K562 (cell line): ENCODE results near the gene GTF2H4. TPM values are rescaled to one million over a fixed set of nuclear protein-coding genes. Genes with fewer than 3 reads are reported as not detected.

Experiments
- ATAC-seq: fragments of 200-7000 bp; cut with Tn5 transposase; 3 replicates; pipeline ENCODE4 v1.9.1; 2020; ENCODE audit warnings: moderate library complexity
- BruUV-seq: library from RNA; stranded (reverse); fragments of 400-500 nt; replicated peaks from 2 replicates; lab custom pipeline; 2021; lab: Mats Ljungman, UMichigan
- CTCF ChIA-PET: fragments of 300-600 bp; formaldehyde crosslinking; extraction: SDS; loops from one replicate; lab custom pipeline; 2021; ENCODE audit warnings: low intra/inter-chr PET ratio; lab: Yijun Ruan, JAX
- POLR2A ChIA-PET: fragments of 300-600, 350-650 bp; sonication (Branson Sonifier 250); formaldehyde crosslinking; extraction: SDS; loops from one replicate; lab custom pipeline; 2021; ENCODE audit warnings: antibody characterized with exemption, inconsistent platforms; lab: Yijun Ruan, JAX
- DNase-seq, 4 experiments: peaks; one replicate each; pipeline versions ENCODE4 v3.0.0 to v3.0.0-alpha.2; 2011 to 2018; ENCODE audit warnings: low spot score in 3 of 4, mixed read lengths in 3 of 4; ENCODE audit errors: extremely low read depth in 1 of 4
- FAIRE-seq: peaks from 2 replicates; lab custom pipeline; 2011; peaks lifted over from hg19 to GRCh38; lab: Jason Lieb, UNC
- H2AFZ ChIP-seq: 2 replicates; pipeline ENCODE4 v1.6.0; 2011; ENCODE audit warnings: low read depth, low read length, control low read depth, inconsistent platforms
- H3K27ac ChIP-seq: fragments of 200-600 bp; 3 replicates; pipeline ENCODE4 v1.8.0; 2011; ENCODE audit warnings: low read depth, mild to moderate bottlenecking, control low read depth, inconsistent platforms, low read length, moderate library complexity, mixed read lengths; ENCODE audit errors: extremely low read depth
- H3K27me3 ChIP-seq, 2 experiments: fragments of 300-600 bp in 1 of 2; 2 replicates in 1 of 2; 3 replicates in 1 of 2; pipeline versions ENCODE4 v1.6.0 to v1.8.0; 2011; ENCODE audit warnings: inconsistent platforms in 2 of 2, low read length in 2 of 2, mild to moderate bottlenecking in 1 of 2, mixed read lengths in 1 of 2, moderate library complexity in 1 of 2; ENCODE audit not compliant: control insufficient read depth in 2 of 2, insufficient read depth in 2 of 2
- H3K36me3 ChIP-seq: fragments of 300-600 bp; 3 replicates; pipeline ENCODE4 v1.8.0; 2011; ENCODE audit warnings: mild to moderate bottlenecking, low read length, inconsistent platforms; ENCODE audit not compliant: control insufficient read depth, insufficient read depth
- H3K4me1 ChIP-seq, 2 experiments: fragments of 200-600 bp in 1 of 2; replicated peaks in 1 of 2; 2 replicates in 1 of 2; 3 replicates in 1 of 2; pipeline versions ENCODE4 v1.5.1 to v1.8.0; 2011; ENCODE audit warnings: inconsistent platforms in 2 of 2, low read length in 2 of 2, mild to moderate bottlenecking in 1 of 2, mixed read lengths in 1 of 2, moderate library complexity in 1 of 2; ENCODE audit not compliant: control insufficient read depth in 2 of 2, insufficient read depth in 2 of 2
- H3K4me2 ChIP-seq: 2 replicates; pipeline ENCODE4 v1.6.1; 2011; ENCODE audit warnings: low read length, control low read depth, inconsistent platforms, mixed read lengths; ENCODE audit not compliant: insufficient read depth
- H3K4me3 ChIP-seq: fragments of 200-600 bp; sonication (generic), shearing (Covaris generic); 2 replicates; pipeline ENCODE4 v1.5.1; 2016; ENCODE audit warnings: control low read depth, inconsistent platforms
- H3K79me2 ChIP-seq: fragments of 200-600 bp; 3 replicates; pipeline ENCODE4 v1.8.0; 2011; ENCODE audit warnings: low read length, inconsistent platforms; ENCODE audit not compliant: control insufficient read depth, insufficient read depth
- H3K9ac ChIP-seq, 2 experiments: 2 replicates each; pipeline versions ENCODE4 v1.6.0 to v1.6.1; 2011; ENCODE audit warnings: low read depth in 2 of 2, low read length in 2 of 2, control low read depth in 1 of 2, inconsistent platforms in 1 of 2, mild to moderate bottlenecking in 1 of 2, mixed read lengths in 1 of 2; ENCODE audit not compliant: insufficient read depth in 1 of 2
- H3K9me1 ChIP-seq: one replicate; pipeline ENCODE4 v1.6.0; 2011; ENCODE audit warnings: inconsistent platforms, mild to moderate bottlenecking, low read length, moderate library complexity; ENCODE audit not compliant: control insufficient read depth, insufficient read depth
- H3K9me3 ChIP-seq: replicated peaks from 2 replicates; pipeline ENCODE4 v1.5.1; 2011; ENCODE audit warnings: low read depth, low read length, inconsistent platforms; ENCODE audit not compliant: control insufficient read depth, insufficient read depth
- H4K20me1 ChIP-seq: replicated peaks from 2 replicates; pipeline ENCODE4 v1.6.1; 2011; ENCODE audit warnings: low read length, inconsistent platforms, mixed read lengths; ENCODE audit not compliant: control insufficient read depth, insufficient read depth
- BCL6 ChIP-seq: fragments of 250-450 bp; sonication (Bioruptor Pico); IDR thresholded peaks from 2 replicates; pipeline ENCODE4 v1.4.0; 2020
- BRF1 ChIP-seq: IDR thresholded peaks from 3 replicates; pipeline ENCODE4 v1.6.1; 2011; ENCODE audit warnings: borderline replicate concordance, mild to moderate bottlenecking; ENCODE audit not compliant: insufficient read length; ENCODE audit errors: extremely low read depth
- CEBPG ChIP-seq, 3 experiments: fragments of 200-800 bp in 1 of 3; sonication (Bioruptor generic) in 1 of 3; sonication (generic) in 1 of 3; formaldehyde crosslinking in 1 of 3; IDR thresholded peaks in 2 of 3; conservative IDR thresholded peaks in 1 of 3; 2 replicates each; pipeline versions ENCODE4 v1.6.1 to v1.8.0; 2016 to 2022; ENCODE audit warnings: missing compliant biosample characterization in 2 of 3, missing genetic modification characterization in 2 of 3, mild to moderate bottlenecking in 1 of 3, missing genetic modification reagents in 1 of 3
- EWSR1 ChIP-seq: fragments of 450-650 bp; IDR thresholded peaks from 2 replicates; pipeline ENCODE4 v1.6.1; 2018; ENCODE audit warnings: borderline replicate concordance, mild to moderate bottlenecking, low read depth, moderate library complexity; ENCODE audit not compliant: partially characterized antibody
- GTF2E2 ChIP-seq: fragments of 200-800 bp; sonication (Bioruptor generic); IDR thresholded peaks from 2 replicates; pipeline ENCODE4 v1.6.1; 2016; ENCODE audit warnings: missing genetic modification characterization, missing compliant biosample characterization
- HCFC1 ChIP-seq: IDR thresholded peaks from 2 replicates; pipeline ENCODE4 v1.6.1; 2012; ENCODE audit warnings: low read depth, low read length, improper control_type of control experiment
- MTA1 ChIP-seq: fragments of 450-650 bp; IDR thresholded peaks from 2 replicates; pipeline ENCODE4 v1.6.1; 2017; ENCODE audit warnings: borderline replicate concordance
- NFIC ChIP-seq: fragments of 450-650 bp; IDR thresholded peaks from 2 replicates; pipeline ENCODE4 v1.6.1; 2017; ENCODE audit warnings: mild to moderate bottlenecking, inconsistent platforms
- PHF21A ChIP-seq: fragments of 450-650 bp; IDR thresholded peaks from 2 replicates; pipeline ENCODE4 v1.6.1; 2017; ENCODE audit warnings: low read depth, borderline replicate concordance
- RBM14 ChIP-seq: fragments of 200-400 bp; formaldehyde crosslinking; IDR thresholded peaks from 2 replicates; pipeline ENCODE4 v1.6.1; 2018; ENCODE audit warnings: low read depth, mild to moderate bottlenecking, low read length, moderate library complexity, borderline replicate concordance; ENCODE audit not compliant: insufficient read depth
- RCOR1 ChIP-seq, 2 experiments: IDR thresholded peaks; 2 replicates each; pipeline ENCODE4 v1.6.1; 2012; ENCODE audit warnings: low read depth in 2 of 2, low read length in 2 of 2, borderline replicate concordance in 1 of 2, improper control_type of control experiment in 1 of 2
- ZFP36 ChIP-seq: fragments of 150-350 bp; IDR thresholded peaks from 2 replicates; pipeline ENCODE4 v1.6.1; 2018; ENCODE audit warnings: low read length, low read depth; ENCODE audit not compliant: partially characterized antibody
- ZNF12 ChIP-seq: sonication (generic); formaldehyde crosslinking; IDR thresholded peaks from 2 replicates; pipeline ENCODE4 v1.4.0; 2020; ENCODE audit warnings: mild to moderate bottlenecking, missing genetic modification reagents
- ZNF165 ChIP-seq: fragments of 250-450 bp; sonication (Bioruptor Pico); IDR thresholded peaks from 2 replicates; pipeline ENCODE4 v1.4.0; 2020; ENCODE audit warnings: borderline replicate concordance
- ZNF280A ChIP-seq: fragments of 450-650 bp; IDR thresholded peaks from 2 replicates; pipeline ENCODE4 v1.6.1; 2018; ENCODE audit warnings: mild to moderate bottlenecking, low read depth; ENCODE audit not compliant: partially characterized antibody
- WGBS: fragments of 100-300 bp; shearing (Covaris generic); methylation state at CpG from one replicate; pipeline ENCODE4 v1.1.6; 2016; ENCODE audit warnings: low coverage, mixed read lengths; ENCODE audit not compliant: insufficient coverage; ENCODE audit errors: missing lambda C conversion rate; 5-methylcytosine and 5-hydroxymethylcytosine counted together
- in situ Hi-C: fragments of 300-500 bp; cut with MboI; formaldehyde crosslinking; loops from 4 replicates; pipeline ENCODE4 v1.15.0; 2018; ENCODE audit warnings: inconsistent platforms, mixed read lengths
- intact Hi-C: fragments of 100-400 bp; cut with micrococcal nuclease; formaldehyde crosslinking; loops from 2 replicates; pipeline ENCODE4 v1.14.2; 2022
- polyA plus RNA-seq, 8 experiments: library from polyadenylated mRNA; depleted of rRNA in 4 of 8; stranded (reverse) in 5 of 8; unstranded in 3 of 8; fragments of >200 nt; fragmentation: Nextera tagmentation in 2 of 8; fragmentation: Illumina TruSeq in 1 of 8; extraction: Ambion mirVana in 2 of 8; extraction: Trizol in 1 of 8; gene quantifications; 2 replicates each; pipeline versions ENCODE4 v1.2.1 to v1.2.3, GENCODE V29; 2011 to 2014; ENCODE audit warnings: inconsistent platforms in 1 of 8, missing spikeins in 1 of 8
- total RNA-seq, 7 experiments: library from RNA; depleted of rRNA in 6 of 7; stranded (reverse); fragments of >200 nt in 6 of 7; fragmentation: Illumina TruSeq in 2 of 7; extraction: Trizol in 2 of 7; gene quantifications; 2 replicates each; pipeline versions ENCODE4 v1.2.1 to v1.2.3, GENCODE V29; 2011 to 2021; ENCODE audit warnings: low replicate concordance in 1 of 7

Gene GTF2H4
- total and polyA plus RNA-seq, 9 of the 15 experiments (the other 6 are each of a cell fraction or from before 2014, with no cell fraction given), result 3.6 to 86.1 (median 39.6) TPM

- no peak for TF ChIP-seq BRF1
- no peak for TF ChIP-seq PHF21A
- no peak for TF ChIP-seq BCL6 (CRISPR knock-in tag)
- no peak for TF ChIP-seq GTF2E2 (tag)
- TF ChIP-seq RBM14, result no peak
- peak; percentile 54 for TF ChIP-seq ZFP36
- TF ChIP-seq ZNF280A, result no peak
- no peak for TF ChIP-seq ZNF165 (CRISPR knock-in tag)
Observed at GRCh38 chr6:30932665-30933365, 24.8 kb downstream of the GTF2H4 start (continued).

GRCh38 chr6:30935018-30935417 lies 27.0 kb downstream of the GTF2H4 start:
- intact Hi-C loops (no loop called here), in situ Hi-C loops (no loop called here)
- CTCF ChIA-PET, result no interaction called here
- peaks cover 0 to under 1% of the 10 kb centered on the region in 2 experiments; a peak in 2 of 5 replicates for H3K4me1 ChIP-seq
- H3K9ac ChIP-seq, result no peak overlapping the region
- peak; percentile 36 to 61 (median 40) for DNase-seq
- peak; percentile 30; the same call in 2 of the 3 replicates for ATAC-seq
- H3K36me3 ChIP-seq, result no peaks in the 10 kb centered on the region
- no peak overlapping the region; the same call in 1 of the 2 replicates for H2AFZ ChIP-seq
- no peaks in the 10 kb centered on the region for H3K9me1 ChIP-seq
- H4K20me1 ChIP-seq, result peaks cover 6% of the 10 kb centered on the region; the same call in 1 of the 2 replicates
- H3K27ac ChIP-seq, result no peak overlapping the region
- POLR2A ChIA-PET, result interaction anchor here (0.7 to 1.8 kb wide), 3 partner anchors 9 to 192 kb away, joined by 3 to 5 read pairs (median 3); no protein-coding TSS in a partner anchor
- peak; percentile 77 for FAIRE-seq
- 3% methylated on average over 3 of the region's 3 CpGs for WGBS
- no peak overlapping the region for H3K4me3 ChIP-seq
- no peaks in the 10 kb centered on the region for H3K9me3 ChIP-seq
- H3K79me2 ChIP-seq, result no peaks in the 10 kb centered on the region
- peaks cover 20 to 45% of the 10 kb centered on the region in 2 experiments for H3K27me3 ChIP-seq
- no peak overlapping the region for H3K4me2 ChIP-seq
- BruUV-seq, result no TSS peak
- no peak for TF ChIP-seq EWSR1
- TF ChIP-seq CEBPG (CRISPR knock-in tag; IDR thresholded peaks at IDR 0.05), result no peak
- 0 out of 4 replicates have a peak, but pooled peaks of 1 of the 2 experiments have one; percentile 37 for TF ChIP-seq CEBPG (tag; conservative IDR thresholded peaks at IDR 0.05 in 1 of 2, IDR thresholded peaks at IDR 0.05 in 1 of 2)
- TF ChIP-seq MTA1, result no peak
- TF ChIP-seq ZNF12 (CRISPR knock-in tag), result no peak
- TF ChIP-seq NFIC, result peak; percentile 74
- no peak for TF ChIP-seq HCFC1
- 0 out of 4 replicates have a peak, but pooled peaks of 1 of the 2 experiments have one; percentile 12 for TF ChIP-seq RCOR1 (IDR thresholded peaks at IDR 0.05; ENCODE audit: borderline replicate concordance in 1 of 2, low read depth in 2 of 2, low read length in 2 of 2)
